Smooth muscle cell (in vitro differentiated cells): ENCODE measurements around the gene SMPD3. TPM values are rescaled to one million over a fixed set of nuclear protein-coding genes. Genes with fewer than 3 reads are reported as not detected.

Experiments
- DNase-seq: peaks from one replicate; lab custom pipeline; 2025; ENCODE audit not compliant: unreplicated experiment; lab: John Stamatoyannopoulos, UW
- H2AFZ ChIP-seq: fragments of 200-600 bp; sonication (generic); 2 replicates; pipeline ENCODE4 v1.6.0; 2016; ENCODE audit warnings: antibody characterized with exemption, low read depth, mild to moderate bottlenecking
- H3F3A ChIP-seq: fragments of 200-600 bp; sonication (generic); 2 replicates; pipeline ENCODE4 v1.6.0; 2017; ENCODE audit warnings: antibody characterized with exemption, low read depth
- H3K27ac ChIP-seq: fragments of 200-600 bp; sonication (generic); 2 replicates; pipeline ENCODE4 v1.5.1; 2016; ENCODE audit warnings: low read depth, mild to moderate bottlenecking
- H3K27me3 ChIP-seq: fragments of 200-600 bp; sonication (generic); 2 replicates; pipeline ENCODE4 v1.6.1; 2016; ENCODE audit warnings: low read depth, mild to moderate bottlenecking
- H3K36me3 ChIP-seq: fragments of 200-600 bp; sonication (generic); 2 replicates; pipeline ENCODE4 v1.5.1; 2016; ENCODE audit warnings: low read depth
- H3K4me1 ChIP-seq: fragments of 200-600 bp; sonication (generic); 2 replicates; pipeline ENCODE4 v1.5.1; 2016; ENCODE audit warnings: low read depth
- H3K4me2 ChIP-seq: fragments of 200-600 bp; sonication (generic); 2 replicates; pipeline ENCODE4 v1.6.0; 2016; ENCODE audit warnings: mild to moderate bottlenecking
- H3K4me3 ChIP-seq: fragments of 200-600 bp; sonication (generic); 2 replicates; pipeline ENCODE4 v1.5.1; 2016; ENCODE audit warnings: mild to moderate bottlenecking
- H3K79me2 ChIP-seq: fragments of 200-600 bp; sonication (generic); 2 replicates; pipeline ENCODE4 v1.6.0; 2016; ENCODE audit warnings: low read depth, mild to moderate bottlenecking
- H3K9ac ChIP-seq: fragments of 200-600 bp; sonication (generic); 2 replicates; pipeline ENCODE4 v1.6.0; 2016; ENCODE audit warnings: low read depth
- H3K9me3 ChIP-seq: fragments of 200-600 bp; sonication (generic); replicated peaks from 2 replicates; pipeline ENCODE4 v1.5.1; 2016; ENCODE audit warnings: low read depth
- H4K20me1 ChIP-seq: fragments of 200-600 bp; sonication (generic); 2 replicates; pipeline ENCODE4 v1.6.0; 2016; ENCODE audit warnings: low read depth
- CTCF ChIP-seq: fragments of 200-600 bp; sonication (generic); IDR thresholded peaks from 2 replicates; pipeline ENCODE4 v1.5.1; 2017; ENCODE audit warnings: borderline replicate concordance, mild to moderate bottlenecking, antibody characterized with exemption; ENCODE audit not compliant: insufficient read depth, poor library complexity, severe bottlenecking
- WGBS: methylation state at CpG from one replicate; pipeline ENCODE4 v1.1.7; 2016; ENCODE audit warnings: low lambda C conversion rate; 5-methylcytosine and 5-hydroxymethylcytosine counted together
- polyA plus RNA-seq: library from polyadenylated mRNA; unstranded; fragments of >200 nt; fragmentation: Nextera tagmentation; extraction: Ambion mirVana; gene quantifications from 2 replicates; pipeline ENCODE4 v1.2.1, GENCODE V29; 2016
- total RNA-seq: library from RNA; depleted of rRNA; stranded (reverse); fragments of >200 nt; gene quantifications from 2 replicates; pipeline ENCODE4 v1.2.3, GENCODE V29; 2014

The SMPD3 gene
- total and polyA plus RNA-seq, 2 experiments from 2014 or later: 0.63 to 0.73 TPM

DNA sequence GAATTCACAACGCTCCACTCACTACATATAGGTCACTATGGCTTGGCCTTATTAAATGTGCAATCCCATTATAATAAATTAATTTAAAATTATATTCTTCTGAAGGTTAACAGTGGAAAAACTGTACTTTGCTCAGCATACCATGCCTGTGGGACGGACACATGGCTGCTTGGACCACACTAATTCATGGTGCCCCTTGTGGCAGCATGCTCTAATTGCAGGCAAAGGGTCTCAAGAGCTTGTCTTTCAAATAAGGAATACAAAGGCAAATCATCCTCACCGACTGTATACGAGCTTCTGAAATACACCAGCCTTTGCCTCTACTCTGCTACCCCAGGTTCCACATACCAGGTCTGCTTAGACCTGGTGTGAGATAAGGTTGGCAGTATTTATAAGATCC lies 11.7 kb downstream of the SMPD3 start:
- no peaks in the 10 kb centered on the region for H4K20me1 ChIP-seq
- no peaks in the 10 kb centered on the region for H3K36me3 ChIP-seq
- H3K27me3 ChIP-seq: peaks cover 14% of the 10 kb centered on the region
- no peak overlapping the region for H2AFZ ChIP-seq
- no peak for DNase-seq
- peak; percentile 27 for TF ChIP-seq CTCF
- H3K4me3 ChIP-seq: no peak overlapping the region
- H3K27ac ChIP-seq: no peak overlapping the region
- no peaks in the 10 kb centered on the region for H3K79me2 ChIP-seq
- H3K9me3 ChIP-seq: no peaks in the 10 kb centered on the region
- no peaks in the 10 kb centered on the region for H3F3A ChIP-seq
- no peaks in the 10 kb centered on the region for H3K4me1 ChIP-seq
- 91% methylated on average over 4 of the region's 4 CpGs for WGBS
- no peak overlapping the region for H3K9ac ChIP-seq
- no peak overlapping the region for H3K4me2 ChIP-seq

- H2AFZ ChIP-seq: no peak overlapping the region
- no peak overlapping the region for H3K4me3 ChIP-seq
- H3K4me1 ChIP-seq: no peaks in the 10 kb centered on the region
- no peaks in the 10 kb centered on the region for H4K20me1 ChIP-seq
- H3K9ac ChIP-seq: no peak overlapping the region
- WGBS: 69% methylated on average over 5 of the region's 5 CpGs
- no peak for TF ChIP-seq CTCF
- H3K36me3 ChIP-seq: no peaks in the 10 kb centered on the region
- H3K4me2 ChIP-seq: no peak overlapping the region
- H3F3A ChIP-seq: no peaks in the 10 kb centered on the region
- no peaks in the 10 kb centered on the region for H3K79me2 ChIP-seq
- peaks cover 11% of the 10 kb centered on the region for H3K27me3 ChIP-seq
- H3K27ac ChIP-seq: no peak overlapping the region
- no peak for DNase-seq
- H3K9me3 ChIP-seq: no peaks in the 10 kb centered on the region
These were observed 13.6 kb downstream of the SMPD3 start for GRCh38 chr16:68434624-68435210.

- no peaks in the 10 kb centered on the region for H3K4me1 ChIP-seq
- WGBS: 88% methylated on average over 4 of the region's 4 CpGs
- H3K4me2 ChIP-seq: no peak overlapping the region
- H3F3A ChIP-seq: no peaks in the 10 kb centered on the region
- no peak overlapping the region for H3K9ac ChIP-seq
- TF ChIP-seq CTCF: no peak
- no peaks in the 10 kb centered on the region for H4K20me1 ChIP-seq
- H3K27ac ChIP-seq: no peak overlapping the region
- no peak overlapping the region for H2AFZ ChIP-seq
- no peak for DNase-seq
- H3K27me3 ChIP-seq: peaks cover 4% of the 10 kb centered on the region
- no peak overlapping the region for H3K4me3 ChIP-seq
- H3K79me2 ChIP-seq: no peaks in the 10 kb centered on the region
- no peaks in the 10 kb centered on the region for H3K36me3 ChIP-seq
- no peaks in the 10 kb centered on the region for H3K9me3 ChIP-seq
These were observed 15.0 kb downstream of the SMPD3 start for GRCh38 chr16:68433316-68433715.

DNA sequence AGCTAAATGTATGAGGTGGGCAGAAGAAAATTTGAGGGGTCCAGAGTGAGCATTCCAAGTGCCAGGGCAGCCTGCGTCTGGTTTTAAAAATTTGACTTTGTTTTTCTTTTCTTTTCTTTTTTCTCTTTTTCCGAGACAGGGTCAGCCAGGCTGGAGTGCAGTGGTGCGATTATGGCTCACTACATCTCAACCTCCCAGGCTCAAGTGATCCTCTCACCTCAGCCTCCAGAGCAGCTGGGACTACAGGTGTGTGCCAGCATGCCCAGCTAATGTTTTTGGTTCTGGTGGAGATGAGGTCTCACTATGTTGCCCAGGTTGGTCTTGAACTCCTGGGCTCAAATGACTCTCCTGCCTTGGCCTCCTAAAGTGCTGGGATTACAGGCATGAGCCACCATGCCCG lies 15.6 kb downstream of the SMPD3 start:
- Histone ChIP-seq H3K79me2 (no peaks in the 10 kb centered on the region), H3K4me2 (no peak overlapping the region), H3K4me1 (no peaks in the 10 kb centered on the region), H2AFZ (no peak overlapping the region), H3K4me3 (no peak overlapping the region), H3K27me3 (no peaks in the 10 kb centered on the region), H3K27ac (no peak overlapping the region), H3K9me3 (no peaks in the 10 kb centered on the region), H3K9ac (no peak overlapping the region), H3F3A (no peaks in the 10 kb centered on the region), H3K36me3 (no peaks in the 10 kb centered on the region), H4K20me1 (no peaks in the 10 kb centered on the region)
- no peak for TF ChIP-seq CTCF
- no peak for DNase-seq
- WGBS: 92% methylated on average over 4 of the region's 4 CpGs
